Hair follicle dermal papilla cell (primary cell): Measurements from ENCODE around the gene LRRC9. TPM values are rescaled to one million over a fixed set of nuclear protein-coding genes. Genes with fewer than 3 reads are reported as not detected.

Source experiments
- total RNA-seq: library from RNA; depleted of rRNA; stranded (reverse); fragments of >200 nt; gene quantifications from 2 replicates; pipeline ENCODE4 v1.2.3, GENCODE V29; 2012

Gene LRRC9
- total RNA-seq: not detected in 2 replicates

DNA sequence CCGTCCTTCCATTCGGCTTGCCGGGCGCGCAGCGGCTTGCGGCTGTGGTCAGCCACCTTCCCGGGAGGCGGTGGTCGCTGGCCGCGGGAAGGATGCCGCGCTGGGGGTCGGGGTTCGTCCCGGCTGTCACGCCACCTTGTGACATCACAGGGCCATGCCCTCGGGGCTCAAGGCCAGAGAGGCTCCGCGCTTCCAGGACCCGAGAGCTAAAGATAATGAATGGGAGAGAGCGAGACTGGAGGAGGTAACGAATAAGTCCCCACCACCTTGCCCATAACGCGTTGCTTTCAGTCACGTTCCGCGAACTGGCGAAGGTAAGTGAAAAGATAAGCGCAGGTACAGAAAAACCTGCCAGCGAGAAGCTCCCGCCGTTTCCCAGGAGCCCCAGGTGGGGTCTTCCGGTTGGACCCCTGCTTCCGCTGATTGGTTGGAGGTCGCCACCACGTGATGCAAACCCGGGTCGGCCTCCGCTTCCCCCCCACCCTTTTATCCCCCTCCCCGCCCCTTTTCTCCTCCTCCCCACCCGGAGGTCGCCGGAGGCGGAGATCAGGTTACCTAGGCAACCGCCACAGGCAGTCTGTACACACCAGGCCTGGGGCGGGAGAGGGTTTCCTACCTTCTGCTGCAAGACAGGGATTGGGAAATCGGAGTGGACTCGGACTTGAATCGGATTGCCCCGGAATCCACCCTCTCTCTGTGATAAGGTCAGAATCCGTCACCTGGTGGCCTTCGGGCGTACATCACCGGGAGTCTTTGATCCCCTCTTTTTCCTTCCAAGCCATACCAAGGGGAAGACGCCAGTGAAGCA, at the start of gene LRRC9:
Gene LRRC9 (plus strand): TSS at position 575 of the 808 bp plus-strand sequence.

GRCh38 chr14:59870277-59871165, 49.4 kb upstream of the LRRC9 start, which contains the start of gene RTN1:
TSS of gene RTN1 (minus strand) at chr14:59870776. CDS start at chr14:59870630, 146 bp downstream.

GRCh38 chr14:60091550-60092525, 171.9 kb downstream of the LRRC9 start, which contains the start of gene PCNX4:
TSS of gene PCNX4 (plus strand) at chr14:60091923. CDS start at chr14:60107639, 15,716 bp downstream.

Other genes starting within 250 kb of the LRRC9 start
- gene RTN1, start 49.4 kb upstream of the LRRC9 start, total RNA-seq: 1.5 and 2.9 TPM in 2 replicates
- gene PCNX4, start 171.8 kb downstream of the LRRC9 start, total RNA-seq: 94.4 and 149 TPM in 2 replicates
- gene DHRS7, start 245.3 kb downstream of the LRRC9 start, total RNA-seq: 42.4 and 46.4 TPM in 2 replicates